ENCODE results near the gene HOXB5.

GRCh38 chr17:48628649-48629410 is 35.3 kb upstream of the HOXB5 start:
- TF ChIP-seq EZH2 (IDR thresholded peaks at IDR 0.05) = peak; percentile 51
- no peak for TF ChIP-seq CTCF (IDR thresholded peaks at IDR 0.05)
- peak; percentile 64 for TF ChIP-seq EZH2phosphoT487 (IDR thresholded peaks at IDR 0.05)
